Vagina (tissue), 2 donors: ENCODE data around the gene CLEC5A. TPM values are rescaled to one million over a fixed set of nuclear protein-coding genes. Genes with fewer than 3 reads are reported as not detected.

Source experiments
- DNase-seq, 2 donors: peaks; one replicate each; pipeline ENCODE4 v3.0.0-alpha.2; 2017; ENCODE audit errors: extremely low spot score in 2 of 2
- H3K27ac ChIP-seq: fragments of 200-600 bp; sonication (generic); one replicate; pipeline ENCODE4 v1.5.1; 2019
- H3K27me3 ChIP-seq: fragments of 200-600 bp; sonication (generic); one replicate; pipeline ENCODE4 v1.5.1; 2019
- H3K36me3 ChIP-seq, 2 donors: fragments of 200-600 bp; sonication (generic); one replicate each; pipeline ENCODE4 v1.5.1; 2017 to 2019
- H3K4me1 ChIP-seq: fragments of 200-600 bp; sonication (generic); one replicate; pipeline ENCODE4 v1.5.1; 2019
- H3K4me3 ChIP-seq, 2 donors: fragments of 200-600 bp; sonication (generic); 1 replicate in 1 of 2; 2 replicates in 1 of 2; pipeline ENCODE4 v1.5.1; 2016 to 2019
- H3K9me3 ChIP-seq: fragments of 200-600 bp; sonication (generic); one replicate; pipeline ENCODE4 v1.5.1; 2019
- POLR2A ChIP-seq, 2 donors: fragments of 450-650 bp; IDR thresholded peaks; one replicate each; pipeline ENCODE4 v1.6.1; 2017; ENCODE audit warnings: antibody characterized with exemption in 2 of 2, mild to moderate bottlenecking in 2 of 2, moderate library complexity in 2 of 2
- POLR2AphosphoS5 ChIP-seq, 2 donors: sonication (generic); formaldehyde crosslinking; IDR thresholded peaks; one replicate each; pipeline ENCODE4 v1.9.0; 2017; ENCODE audit warnings: antibody characterized with exemption in 2 of 2, mild to moderate bottlenecking in 2 of 2, low read depth in 1 of 2; ENCODE audit not compliant: insufficient read depth in 1 of 2
- intact Hi-C: fragments of 100-400 bp; cut with DNase I; formaldehyde crosslinking; loops from one replicate; pipeline ENCODE4 v1.15.1; 2023
- total RNA-seq: library from RNA; depleted of rRNA; stranded (reverse); fragments of >200 nt; gene quantifications from one replicate; pipeline ENCODE4 v1.2.3, GENCODE V29; 2016
- TF ChIP-seq, protein P1 (sequence below), 3 experiments: fragments of 450-650 bp in 2 of 3; fragments of 200-600 bp in 1 of 3; sonication (generic) in 1 of 3; IDR thresholded peaks; one replicate each; pipeline ENCODE4 v1.5.1; 2017 to 2019; ENCODE audit warnings: antibody characterized with exemption in 3 of 3, mild to moderate bottlenecking in 2 of 3, moderate library complexity in 2 of 3

The CLEC5A gene
- total RNA-seq, 1 donor from 2014 or later, result 0.49 TPM

DNA sequence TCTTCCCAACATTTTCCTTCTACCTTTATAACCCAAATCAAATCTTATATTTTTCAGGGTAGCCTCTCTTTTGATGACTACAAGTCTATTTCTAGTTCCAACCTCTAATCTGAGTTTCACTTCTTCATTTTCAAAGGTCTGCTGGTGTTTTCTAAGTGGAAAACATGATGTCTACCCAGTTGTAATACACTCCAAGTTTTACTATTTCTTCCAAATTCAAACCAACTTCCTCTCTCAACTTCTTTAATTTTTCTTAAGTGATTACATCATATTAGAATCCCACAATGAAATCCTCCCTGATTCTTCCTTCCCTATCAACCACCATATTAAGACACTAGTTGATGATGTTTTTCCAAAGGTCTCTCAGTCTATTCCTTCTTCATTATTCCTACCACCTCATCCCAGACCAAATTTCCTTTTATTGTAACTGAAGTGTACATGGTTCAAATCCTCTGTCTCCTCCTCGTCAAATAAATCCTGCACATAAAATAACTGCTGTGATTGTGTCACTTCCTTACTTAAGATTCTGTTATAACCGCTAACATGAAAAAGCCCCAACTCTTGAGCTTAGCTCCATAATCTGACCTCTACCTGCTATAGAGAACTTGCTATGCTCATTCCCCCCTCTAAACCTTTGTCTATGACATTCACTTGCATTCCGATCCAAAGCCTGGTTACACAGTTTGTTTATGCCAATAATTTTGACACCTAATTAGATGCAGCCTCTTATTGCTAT is 14.1 kb upstream of the CLEC5A start:
- Histone ChIP-seq H3K36me3 (no peaks in the 10 kb centered on the region), H3K9me3 (no peaks in the 10 kb centered on the region), H3K4me1 (no peaks in the 10 kb centered on the region), H3K27ac (no peak overlapping the region), H3K4me3 (no peak overlapping the region), H3K27me3 (no peaks in the 10 kb centered on the region)
- intact Hi-C loops, result no loop called here
- TF ChIP-seq, protein P1, sequence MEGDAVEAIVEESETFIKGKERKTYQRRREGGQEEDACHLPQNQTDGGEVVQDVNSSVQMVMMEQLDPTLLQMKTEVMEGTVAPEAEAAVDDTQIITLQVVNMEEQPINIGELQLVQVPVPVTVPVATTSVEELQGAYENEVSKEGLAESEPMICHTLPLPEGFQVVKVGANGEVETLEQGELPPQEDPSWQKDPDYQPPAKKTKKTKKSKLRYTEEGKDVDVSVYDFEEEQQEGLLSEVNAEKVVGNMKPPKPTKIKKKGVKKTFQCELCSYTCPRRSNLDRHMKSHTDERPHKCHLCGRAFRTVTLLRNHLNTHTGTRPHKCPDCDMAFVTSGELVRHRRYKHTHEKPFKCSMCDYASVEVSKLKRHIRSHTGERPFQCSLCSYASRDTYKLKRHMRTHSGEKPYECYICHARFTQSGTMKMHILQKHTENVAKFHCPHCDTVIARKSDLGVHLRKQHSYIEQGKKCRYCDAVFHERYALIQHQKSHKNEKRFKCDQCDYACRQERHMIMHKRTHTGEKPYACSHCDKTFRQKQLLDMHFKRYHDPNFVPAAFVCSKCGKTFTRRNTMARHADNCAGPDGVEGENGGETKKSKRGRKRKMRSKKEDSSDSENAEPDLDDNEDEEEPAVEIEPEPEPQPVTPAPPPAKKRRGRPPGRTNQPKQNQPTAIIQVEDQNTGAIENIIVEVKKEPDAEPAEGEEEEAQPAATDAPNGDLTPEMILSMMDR (IDR thresholded peaks at IDR 0.05), result no peak
- DNase-seq, result no peak

DNA sequence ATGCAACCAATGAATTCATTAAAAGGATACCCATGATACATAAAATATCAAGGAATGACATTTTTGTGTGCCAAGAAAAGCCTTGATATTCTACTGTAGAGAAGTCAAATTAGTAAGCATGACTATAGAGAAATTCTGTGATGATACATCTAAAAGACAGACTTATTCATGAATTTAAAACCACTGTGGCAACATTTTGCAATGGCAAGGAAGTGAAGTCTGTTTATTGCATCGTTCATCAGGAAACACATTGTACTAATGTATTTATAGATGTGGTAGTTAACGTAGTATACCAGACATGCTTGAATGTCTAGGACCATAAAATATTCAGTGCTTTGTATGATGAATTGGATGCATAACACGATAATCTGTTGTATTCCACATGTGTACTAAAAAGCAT is 9.3 kb upstream of the CLEC5A start:
- H3K4me1 ChIP-seq, result no peaks in the 10 kb centered on the region
- H3K9me3 ChIP-seq, result no peaks in the 10 kb centered on the region
- no peak overlapping the region for H3K27ac ChIP-seq
- no peak for DNase-seq
- no peaks in the 10 kb centered on the region for H3K36me3 ChIP-seq
- TF ChIP-seq POLR2A (IDR thresholded peaks at IDR 0.05) (no peak), POLR2AphosphoS5 (IDR thresholded peaks at IDR 0.05; ENCODE audit: insufficient read depth in 1 of 2, low read depth in 1 of 2) (no peak)
- TF ChIP-seq, protein P1 (IDR thresholded peaks at IDR 0.05), result no peak
- H3K27me3 ChIP-seq, result no peaks in the 10 kb centered on the region
- intact Hi-C loops, result no loop called here
- no peak overlapping the region for H3K4me3 ChIP-seq

DNA sequence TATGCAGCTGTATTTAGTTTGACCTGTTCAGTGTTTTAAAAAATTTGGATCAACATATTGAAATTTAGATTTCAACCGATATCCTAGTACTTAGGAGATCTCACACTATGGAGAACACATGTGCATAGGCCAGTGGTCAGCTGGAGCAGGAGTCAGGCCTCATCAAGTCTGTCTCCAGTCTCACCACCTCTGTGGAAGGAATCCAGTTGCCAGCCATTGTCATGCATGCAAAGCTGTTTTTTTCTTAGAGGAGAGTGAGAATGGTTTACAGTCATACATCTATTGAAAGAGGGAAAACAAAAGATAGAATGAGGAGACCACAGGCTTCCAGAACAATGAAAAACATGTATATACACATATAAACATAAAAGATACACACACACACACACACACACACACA is 7.6 kb upstream of the CLEC5A start:
- Histone ChIP-seq H3K27ac (no peak overlapping the region), H3K9me3 (no peaks in the 10 kb centered on the region), H3K27me3 (no peaks in the 10 kb centered on the region), H3K4me3 (no peak overlapping the region), H3K4me1 (no peaks in the 10 kb centered on the region), H3K36me3 (no peaks in the 10 kb centered on the region)
- intact Hi-C loops, result no loop called here
- no peak for DNase-seq
- TF ChIP-seq, protein P1 (IDR thresholded peaks at IDR 0.05), result no peak
- TF ChIP-seq POLR2A (IDR thresholded peaks at IDR 0.05) (no peak), POLR2AphosphoS5 (IDR thresholded peaks at IDR 0.05; ENCODE audit: insufficient read depth in 1 of 2, low read depth in 1 of 2) (no peak)

DNA sequence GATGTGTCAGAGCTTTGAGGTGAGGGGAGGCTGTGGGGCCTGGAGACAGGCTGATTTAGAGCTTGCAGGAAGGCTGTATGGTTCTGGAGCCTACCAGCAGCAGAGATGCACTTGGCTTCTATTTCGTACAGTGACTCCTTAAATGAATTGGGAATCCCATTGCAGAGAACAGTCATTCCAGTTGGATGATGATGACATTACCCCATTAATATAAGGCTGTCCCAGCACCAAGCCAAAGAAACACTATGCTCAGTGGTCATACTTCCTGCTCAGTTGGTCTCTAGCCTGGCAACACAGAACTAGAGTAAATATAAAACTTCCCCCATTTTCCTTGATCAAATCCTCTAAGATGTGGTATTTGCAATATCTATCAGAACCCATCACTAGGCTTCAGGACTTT is 5.7 kb upstream of the CLEC5A start:
- H3K36me3 ChIP-seq, result no peaks in the 10 kb centered on the region
- no peaks in the 10 kb centered on the region for H3K9me3 ChIP-seq
- H3K27me3 ChIP-seq, result no peaks in the 10 kb centered on the region
- H3K4me1 ChIP-seq, result no peaks in the 10 kb centered on the region
- TF ChIP-seq, protein P1 (IDR thresholded peaks at IDR 0.05), result no peak
- no peak for TF ChIP-seq POLR2A (IDR thresholded peaks at IDR 0.05)
- TF ChIP-seq POLR2AphosphoS5 (IDR thresholded peaks at IDR 0.05; ENCODE audit: insufficient read depth in 1 of 2, low read depth in 1 of 2), result no peak
- intact Hi-C loops, result no loop called here
- H3K27ac ChIP-seq, result no peak overlapping the region
- H3K4me3 ChIP-seq, result no peak overlapping the region
- DNase-seq, result no peak

DNA sequence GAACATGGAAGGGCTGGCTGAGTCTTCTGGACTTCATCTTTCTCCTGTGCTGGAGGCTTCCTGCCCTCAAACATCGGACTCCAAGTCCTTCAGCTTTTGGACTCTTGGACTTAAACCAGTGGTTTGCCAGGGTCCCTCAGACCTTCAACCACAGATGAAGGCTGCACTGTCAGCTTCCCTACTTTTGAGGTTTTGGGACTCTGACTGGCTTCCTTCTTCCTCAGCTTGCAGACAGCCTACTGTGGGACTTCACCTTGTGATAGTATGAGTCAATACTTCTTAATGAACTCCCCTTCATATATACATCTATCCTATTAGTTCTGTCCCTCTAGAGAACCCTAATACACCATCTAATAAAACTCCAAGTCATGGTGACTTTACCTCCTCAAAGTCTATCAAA is 4.0 kb upstream of the CLEC5A start:
- intact Hi-C loops, result no loop called here
- Histone ChIP-seq H3K27me3 (no peaks in the 10 kb centered on the region), H3K4me3 (no peak overlapping the region), H3K36me3 (no peaks in the 10 kb centered on the region), H3K9me3 (no peaks in the 10 kb centered on the region), H3K27ac (no peak overlapping the region), H3K4me1 (no peaks in the 10 kb centered on the region)
- no peak for DNase-seq
- TF ChIP-seq, protein P1 (IDR thresholded peaks at IDR 0.05), result no peak
- TF ChIP-seq POLR2A (IDR thresholded peaks at IDR 0.05) (no peak), POLR2AphosphoS5 (IDR thresholded peaks at IDR 0.05; ENCODE audit: insufficient read depth in 1 of 2, low read depth in 1 of 2) (no peak)
